Cardiac fibroblast (primary cell): ENCODE measurements around the gene WIPI1.

Source experiments
- DNase-seq, 2 donors: peaks; one replicate each; pipeline versions ENCODE4 v3.0.0 to v3.0.0-alpha.2; 2010; ENCODE audit warnings: low read depth in 2 of 2
- H3K4me3 ChIP-seq, 2 donors: replicated peaks in 1 of 2; 1 replicate in 1 of 2; 2 replicates in 1 of 2; pipeline ENCODE4 v1.5.1; 2011; ENCODE audit warnings: low read depth in 2 of 2, low read length in 2 of 2, mild to moderate bottlenecking in 2 of 2, moderate library complexity in 1 of 2
- TF ChIP-seq, protein P1 (sequence below): IDR thresholded peaks from one replicate; pipeline ENCODE4 v1.5.1; 2011; ENCODE audit warnings: low read depth, mild to moderate bottlenecking, low read length, inconsistent platforms

The WIPI1 gene

GRCh38 chr17:68470961-68471360 is 13.7 kb upstream of the WIPI1 start:
- no peak for DNase-seq
- no peak overlapping the region for H3K4me3 ChIP-seq
- TF ChIP-seq, protein P1, sequence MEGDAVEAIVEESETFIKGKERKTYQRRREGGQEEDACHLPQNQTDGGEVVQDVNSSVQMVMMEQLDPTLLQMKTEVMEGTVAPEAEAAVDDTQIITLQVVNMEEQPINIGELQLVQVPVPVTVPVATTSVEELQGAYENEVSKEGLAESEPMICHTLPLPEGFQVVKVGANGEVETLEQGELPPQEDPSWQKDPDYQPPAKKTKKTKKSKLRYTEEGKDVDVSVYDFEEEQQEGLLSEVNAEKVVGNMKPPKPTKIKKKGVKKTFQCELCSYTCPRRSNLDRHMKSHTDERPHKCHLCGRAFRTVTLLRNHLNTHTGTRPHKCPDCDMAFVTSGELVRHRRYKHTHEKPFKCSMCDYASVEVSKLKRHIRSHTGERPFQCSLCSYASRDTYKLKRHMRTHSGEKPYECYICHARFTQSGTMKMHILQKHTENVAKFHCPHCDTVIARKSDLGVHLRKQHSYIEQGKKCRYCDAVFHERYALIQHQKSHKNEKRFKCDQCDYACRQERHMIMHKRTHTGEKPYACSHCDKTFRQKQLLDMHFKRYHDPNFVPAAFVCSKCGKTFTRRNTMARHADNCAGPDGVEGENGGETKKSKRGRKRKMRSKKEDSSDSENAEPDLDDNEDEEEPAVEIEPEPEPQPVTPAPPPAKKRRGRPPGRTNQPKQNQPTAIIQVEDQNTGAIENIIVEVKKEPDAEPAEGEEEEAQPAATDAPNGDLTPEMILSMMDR, result no peak

GRCh38 chr17:68468788-68469187 is 11.5 kb upstream of the WIPI1 start:
- TF ChIP-seq, protein P1, result no peak
- DNase-seq, result peak in 1 of 2 donors; percentile 41
- no peak overlapping the region for H3K4me3 ChIP-seq

GRCh38 chr17:68468334-68468733 is 11.0 kb upstream of the WIPI1 start:
- TF ChIP-seq, protein P1, result no peak
- H3K4me3 ChIP-seq, result no peak overlapping the region
- peak; percentile 21 to 33 for DNase-seq

DNA sequence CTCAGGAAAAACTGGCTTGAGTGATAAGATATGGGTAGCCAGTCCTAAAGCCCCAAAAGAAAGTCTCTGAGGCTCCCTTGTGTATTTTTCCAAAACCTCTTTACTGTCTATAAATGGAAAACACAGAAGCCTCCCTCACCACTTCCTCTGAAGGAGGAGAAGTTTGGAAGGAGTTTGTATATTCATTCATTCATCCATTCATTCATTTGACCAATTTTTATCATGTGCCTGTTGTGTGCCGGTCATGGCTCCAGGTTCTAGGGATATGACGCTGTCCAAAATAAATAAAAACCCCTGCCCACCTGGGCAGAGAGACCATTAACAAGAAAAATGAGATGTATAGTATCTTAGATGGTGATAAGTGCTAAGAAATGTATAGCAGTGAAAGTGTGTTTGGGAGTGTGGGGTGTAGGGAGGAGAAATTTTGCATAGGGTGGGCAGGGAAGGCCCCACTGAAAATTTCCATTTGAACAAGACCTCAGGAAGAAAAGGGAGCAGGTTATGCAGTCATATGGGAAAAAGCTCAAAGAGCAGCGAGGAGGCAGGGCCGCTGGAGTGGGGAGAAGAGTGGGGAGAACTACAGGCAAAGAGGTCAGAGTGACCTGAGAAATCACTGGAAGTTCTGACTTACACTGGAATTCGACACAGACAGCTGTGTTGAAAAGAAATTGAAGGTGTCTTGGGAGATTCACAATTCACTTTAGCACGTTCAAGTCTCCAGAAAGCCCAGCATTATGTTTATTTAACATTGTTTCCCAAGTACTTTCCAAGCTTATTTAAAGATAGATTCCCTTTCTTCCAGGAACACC is 6.1 kb upstream of the WIPI1 start:
- TF ChIP-seq, protein P1, result no peak
- DNase-seq, result no peak
- no peak overlapping the region for H3K4me3 ChIP-seq

DNA sequence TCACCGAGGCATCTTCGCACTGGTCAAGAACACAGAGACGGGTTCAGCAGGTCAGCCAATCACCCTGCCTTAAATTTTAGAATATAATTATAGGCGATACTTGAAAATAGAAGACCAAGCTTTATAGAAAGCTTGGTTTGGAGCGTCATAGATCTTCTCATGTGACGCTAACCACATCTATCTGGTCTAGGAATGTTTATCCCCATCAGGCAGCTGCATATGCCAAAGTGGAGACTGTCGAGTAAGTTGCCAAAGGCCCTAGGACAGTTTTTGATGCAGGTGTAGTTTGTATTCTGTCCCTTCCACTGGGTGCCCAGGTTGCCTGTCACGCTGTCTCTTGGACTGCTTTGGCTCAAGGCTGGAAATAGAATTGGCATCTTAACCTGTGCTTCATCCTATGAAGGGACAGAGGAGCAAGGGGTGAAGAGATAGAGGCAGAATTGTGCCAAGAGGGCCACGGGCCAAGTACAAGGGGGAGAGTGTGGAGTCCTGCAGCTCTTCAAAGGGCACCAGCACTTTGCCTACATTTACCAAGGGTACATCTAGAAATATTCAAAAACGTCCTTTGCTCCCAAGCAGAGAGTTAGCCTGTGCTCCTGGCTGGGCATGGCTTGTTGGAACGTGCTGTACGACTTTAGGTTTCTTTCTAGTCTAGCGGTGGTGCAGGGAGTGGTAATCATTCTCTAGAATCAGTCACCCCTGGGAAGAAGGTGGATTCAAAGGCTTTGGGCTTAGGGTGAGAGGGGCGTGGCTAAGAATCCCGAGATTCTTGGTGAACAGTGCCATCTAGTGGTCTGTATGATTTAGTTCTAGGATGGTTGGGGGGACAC is 5.3 kb upstream of the WIPI1 start:
- H3K4me3 ChIP-seq, result no peak overlapping the region
- TF ChIP-seq, protein P1, result peak; percentile 63
- DNase-seq, result peak; percentile 87 to 90

- TF ChIP-seq, protein P1, result no peak
- no peak for DNase-seq
- no peak overlapping the region for H3K4me3 ChIP-seq
Measured at GRCh38 chr17:68461589-68461988, 4.3 kb upstream of the WIPI1 start.
